ENCODE data around the gene GTF2F2. TPM values are rescaled to one million over a fixed set of nuclear protein-coding genes. Genes with fewer than 3 reads are reported as not detected.

GTF2F2 gene
- total RNA-seq, 1 donor: 19.9 TPM

- no peak for TF ChIP-seq CTCF (IDR thresholded peaks at IDR 0.05; ENCODE audit: extremely low read depth, low read depth, low read length)
- DNase-seq (ENCODE audit: insufficient read length, low spot score, missing footprints): no peak
- Histone ChIP-seq H2AFZ (ENCODE audit: low read length) (no peak overlapping the region), H4K20me1 (ENCODE audit: insufficient read depth, low read length) (no peaks in the 10 kb centered on the region), H3K27me3 (ENCODE audit: insufficient read depth, low read length) (no peaks in the 10 kb centered on the region), H3K4me3 (ENCODE audit: insufficient read depth, low read length) (no peak overlapping the region), H3K4me1 (ENCODE audit: insufficient read depth, low read length) (no peaks in the 10 kb centered on the region), H3K4me2 (ENCODE audit: insufficient read depth, low read length) (no peak overlapping the region), H3K79me2 (ENCODE audit: insufficient read depth, low read length) (no peaks in the 10 kb centered on the region), H3K36me3 (ENCODE audit: insufficient read depth, low read length) (peaks cover 7% of the 10 kb centered on the region), H3K27ac (ENCODE audit: low read depth, low read length) (no peak overlapping the region), H3K9me3 (ENCODE audit: low read depth, low read length) (no peaks in the 10 kb centered on the region)
Observed at GRCh38 chr13:45267215-45267614, 146.9 kb downstream of the GTF2F2 start.

GRCh38 chr13:45269204-45269603, 148.9 kb downstream of the GTF2F2 start:
- H2AFZ ChIP-seq (ENCODE audit: low read length): no peak overlapping the region
- no peaks in the 10 kb centered on the region for H3K4me1 ChIP-seq (ENCODE audit: insufficient read depth, low read length)
- no peaks in the 10 kb centered on the region for H4K20me1 ChIP-seq (ENCODE audit: insufficient read depth, low read length)
- H3K4me2 ChIP-seq (ENCODE audit: insufficient read depth, low read length): no peak overlapping the region
- H3K36me3 ChIP-seq (ENCODE audit: insufficient read depth, low read length): peaks cover 7% of the 10 kb centered on the region
- H3K9me3 ChIP-seq (ENCODE audit: low read depth, low read length): no peaks in the 10 kb centered on the region
- no peak overlapping the region for H3K4me3 ChIP-seq (ENCODE audit: insufficient read depth, low read length)
- H3K79me2 ChIP-seq (ENCODE audit: insufficient read depth, low read length): no peaks in the 10 kb centered on the region
- no peak overlapping the region for H3K27ac ChIP-seq (ENCODE audit: low read depth, low read length)
- no peak for TF ChIP-seq CTCF (IDR thresholded peaks at IDR 0.05; ENCODE audit: extremely low read depth, low read depth, low read length)
- H3K27me3 ChIP-seq (ENCODE audit: insufficient read depth, low read length): no peaks in the 10 kb centered on the region
- peak; percentile 23 for DNase-seq (ENCODE audit: insufficient read length, low spot score, missing footprints)

- Histone ChIP-seq H3K27me3 (ENCODE audit: insufficient read depth, low read length) (no peaks in the 10 kb centered on the region), H3K79me2 (ENCODE audit: insufficient read depth, low read length) (no peaks in the 10 kb centered on the region), H3K27ac (ENCODE audit: low read depth, low read length) (no peak overlapping the region), H3K9me3 (ENCODE audit: low read depth, low read length) (no peaks in the 10 kb centered on the region), H4K20me1 (ENCODE audit: insufficient read depth, low read length) (no peaks in the 10 kb centered on the region), H3K4me2 (ENCODE audit: insufficient read depth, low read length) (no peak overlapping the region), H3K36me3 (ENCODE audit: insufficient read depth, low read length) (peaks cover 7% of the 10 kb centered on the region), H3K4me1 (ENCODE audit: insufficient read depth, low read length) (peaks cover 14% of the 10 kb centered on the region), H2AFZ (ENCODE audit: low read length) (no peak overlapping the region), H3K4me3 (ENCODE audit: insufficient read depth, low read length) (no peak overlapping the region)
- DNase-seq (ENCODE audit: insufficient read length, low spot score, missing footprints): no peak
- TF ChIP-seq CTCF (IDR thresholded peaks at IDR 0.05; ENCODE audit: extremely low read depth, low read depth, low read length): no peak
Observed at GRCh38 chr13:45276913-45277312, 156.6 kb downstream of the GTF2F2 start.

- TF ChIP-seq CTCF (IDR thresholded peaks at IDR 0.05; ENCODE audit: extremely low read depth, low read depth, low read length): no peak
- H3K4me1 ChIP-seq (ENCODE audit: insufficient read depth, low read length): peaks cover 14% of the 10 kb centered on the region
- no peaks in the 10 kb centered on the region for H3K27me3 ChIP-seq (ENCODE audit: insufficient read depth, low read length)
- no peaks in the 10 kb centered on the region for H3K9me3 ChIP-seq (ENCODE audit: low read depth, low read length)
- no peak overlapping the region for H3K27ac ChIP-seq (ENCODE audit: low read depth, low read length)
- H3K79me2 ChIP-seq (ENCODE audit: insufficient read depth, low read length): no peaks in the 10 kb centered on the region
- peaks cover 7% of the 10 kb centered on the region for H3K36me3 ChIP-seq (ENCODE audit: insufficient read depth, low read length)
- no peaks in the 10 kb centered on the region for H4K20me1 ChIP-seq (ENCODE audit: insufficient read depth, low read length)
- H3K4me2 ChIP-seq (ENCODE audit: insufficient read depth, low read length): no peak overlapping the region
- H2AFZ ChIP-seq (ENCODE audit: low read length): no peak overlapping the region
- peak; percentile 55 for DNase-seq (ENCODE audit: insufficient read length, low spot score, missing footprints)
- no peak overlapping the region for H3K4me3 ChIP-seq (ENCODE audit: insufficient read depth, low read length)
Observed at GRCh38 chr13:45278096-45278645, 157.9 kb downstream of the GTF2F2 start.
